Type B pancreatic cell (in vitro differentiated cells): ENCODE data around the gene CDH15. TPM values are rescaled to one million over a fixed set of nuclear protein-coding genes. Genes with fewer than 3 reads are reported as not detected.

Source experiments
- DNase-seq: peaks from one replicate; pipeline ENCODE4 v3.0.0; 2021; ENCODE audit warnings: mixed read lengths; ENCODE audit not compliant: unreplicated experiment; ENCODE audit errors: extremely low spot score
- H3K27ac Mint-ChIP-seq: 2 replicates; pipeline ENCODE4 v1.8.0; 2021; ENCODE audit warnings: mild to moderate bottlenecking, mixed read lengths
- H3K27me3 Mint-ChIP-seq: 2 replicates; pipeline ENCODE4 v1.8.0; 2021; ENCODE audit warnings: mixed read lengths
- H3K36me3 Mint-ChIP-seq: 2 replicates; pipeline ENCODE4 v1.8.0; 2021; ENCODE audit warnings: mixed read lengths
- H3K4me1 Mint-ChIP-seq: one replicate; pipeline ENCODE4 v1.8.0; 2021; ENCODE audit warnings: mixed read lengths; ENCODE audit not compliant: unreplicated experiment
- H3K4me3 Mint-ChIP-seq: 2 replicates; pipeline ENCODE4 v1.8.0; 2021; ENCODE audit warnings: mild to moderate bottlenecking, mixed read lengths
- H3K9me3 Mint-ChIP-seq: 2 replicates; pipeline ENCODE4 v1.8.0; 2021; ENCODE audit warnings: mixed read lengths
- CTCF ChIP-seq: fragments of 200-600 bp; sonication (generic); conservative IDR thresholded peaks from 2 replicates; pipeline ENCODE4 v1.5.0; 2021; ENCODE audit warnings: antibody characterized with exemption, mild to moderate bottlenecking
- total RNA-seq: library from RNA; stranded (reverse); gene quantifications from 2 replicates; pipeline ENCODE4 v1.2.1, GENCODE V29; 2021; ENCODE audit warnings: low replicate concordance

Gene CDH15
- total RNA-seq, 1 donor from 2014 or later = 5.0 TPM

- peaks cover 10% of the 10 kb centered on the region for H3K9me3 Mint-ChIP-seq
- no peak for DNase-seq
- H3K27ac Mint-ChIP-seq = peak overlapping the region; percentile 5
- H3K27me3 Mint-ChIP-seq = no peaks in the 10 kb centered on the region
- TF ChIP-seq CTCF = no peak
- peaks cover 15% of the 10 kb centered on the region for H3K36me3 Mint-ChIP-seq
- H3K4me1 Mint-ChIP-seq = peaks cover 9% of the 10 kb centered on the region
- no peak overlapping the region for H3K4me3 Mint-ChIP-seq
These were observed 20.6 kb upstream of the CDH15 start for GRCh38 chr16:89150981-89151380.

- Mint-ChIP-seq H3K4me1 (peaks cover 9% of the 10 kb centered on the region), H3K4me3 (no peak overlapping the region), H3K36me3 (peaks cover 10% of the 10 kb centered on the region), H3K27me3 (no peaks in the 10 kb centered on the region), H3K27ac (no peak overlapping the region), H3K9me3 (peaks cover 10% of the 10 kb centered on the region)
- DNase-seq = no peak
- no peak for TF ChIP-seq CTCF
These were observed 18.5 kb upstream of the CDH15 start for GRCh38 chr16:89152831-89153700.

GRCh38 chr16:89153848-89154271 is 17.7 kb upstream of the CDH15 start:
- no peak overlapping the region for H3K27ac Mint-ChIP-seq
- no peak overlapping the region for H3K4me3 Mint-ChIP-seq
- peaks cover 9% of the 10 kb centered on the region for H3K4me1 Mint-ChIP-seq
- no peak for DNase-seq
- TF ChIP-seq CTCF = no peak
- no peaks in the 10 kb centered on the region for H3K27me3 Mint-ChIP-seq
- H3K9me3 Mint-ChIP-seq = peaks cover 8% of the 10 kb centered on the region
- peaks cover 8% of the 10 kb centered on the region for H3K36me3 Mint-ChIP-seq

GRCh38 chr16:89154390-89155183 is 17.0 kb upstream of the CDH15 start:
- Mint-ChIP-seq H3K27me3 (no peaks in the 10 kb centered on the region), H3K36me3 (peaks cover under 1% of the 10 kb centered on the region), H3K27ac (no peak overlapping the region), H3K4me1 (peaks cover 9% of the 10 kb centered on the region), H3K4me3 (no peak overlapping the region), H3K9me3 (peaks cover under 1% of the 10 kb centered on the region)
- no peak for TF ChIP-seq CTCF
- DNase-seq = no peak

- Mint-ChIP-seq H3K27ac (no peak overlapping the region), H3K4me3 (no peak overlapping the region), H3K4me1 (peaks cover 9% of the 10 kb centered on the region), H3K36me3 (no peaks in the 10 kb centered on the region), H3K9me3 (no peaks in the 10 kb centered on the region), H3K27me3 (no peaks in the 10 kb centered on the region)
- DNase-seq = no peak
- no peak for TF ChIP-seq CTCF
These were observed 16.3 kb upstream of the CDH15 start for GRCh38 chr16:89155184-89155679.
